CD4-positive, alpha-beta T cell treated with Interferon gamma for 1 hour (primary cell): Measurements from ENCODE around the gene METAP2.
"Not testable (repeated sequence)": the region's sequence is repeated elsewhere in the genome, so short reads cannot be mapped to it uniquely, and the experiment has no call there.

Experiments used
- DNase-seq: peaks from one replicate; pipeline ENCODE4 v3.0.0-alpha.2; 2020

METAP2 gene

GRCh38 chr12:95473884-95474659, at the start of gene METAP2:
METAP2 (plus strand) TSS chr12:95474152; CDS start chr12:95474180, 28 bp downstream.
- peak; percentile 89 for DNase-seq

DNA sequence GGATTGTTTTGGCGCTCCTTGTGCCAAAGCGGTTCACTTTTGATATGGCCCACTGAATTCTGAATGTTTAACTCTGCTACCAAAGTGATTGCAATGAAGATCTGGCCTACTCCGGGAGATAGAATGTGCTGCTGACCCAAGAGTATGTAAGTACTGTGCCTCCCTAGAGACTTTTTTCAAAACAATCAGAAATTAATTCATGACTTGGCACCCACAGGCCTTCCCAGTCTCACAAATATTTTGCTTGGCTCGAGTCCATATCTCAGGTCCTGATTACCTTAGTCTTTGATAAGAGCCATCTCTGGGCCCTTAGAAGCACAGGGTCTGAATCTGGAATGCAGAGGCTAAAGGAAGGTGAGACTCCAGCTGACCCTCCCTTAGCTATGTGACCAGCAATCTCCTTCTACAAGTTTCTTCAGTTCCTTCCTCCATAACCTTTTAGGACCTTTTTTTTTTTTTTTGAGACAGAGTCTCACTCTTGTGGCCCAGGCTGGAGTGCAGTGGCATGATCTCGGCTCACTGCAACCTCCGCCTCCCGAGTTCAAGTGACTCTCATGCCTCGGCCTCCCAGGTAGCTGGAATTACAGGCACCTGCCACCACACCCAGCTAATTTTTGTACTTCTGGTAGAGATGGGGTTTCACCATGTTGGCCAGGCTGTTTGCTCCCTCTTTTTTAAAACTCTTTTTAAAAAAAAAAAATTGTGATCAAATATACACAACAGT, 49.5 kb upstream of the METAP2 start:
- DNase-seq, result no peak

- DNase-seq, result no peak
Observed at GRCh38 chr12:95429172-95429510, 44.8 kb upstream of the METAP2 start.

- DNase-seq, result no peak
Observed at GRCh38 chr12:95431120-95431519, 42.8 kb upstream of the METAP2 start.

- no peak for DNase-seq
Observed at GRCh38 chr12:95435355-95435754, 38.6 kb upstream of the METAP2 start.

- DNase-seq, result no peak
Observed at GRCh38 chr12:95437565-95437964, 36.4 kb upstream of the METAP2 start.

DNA sequence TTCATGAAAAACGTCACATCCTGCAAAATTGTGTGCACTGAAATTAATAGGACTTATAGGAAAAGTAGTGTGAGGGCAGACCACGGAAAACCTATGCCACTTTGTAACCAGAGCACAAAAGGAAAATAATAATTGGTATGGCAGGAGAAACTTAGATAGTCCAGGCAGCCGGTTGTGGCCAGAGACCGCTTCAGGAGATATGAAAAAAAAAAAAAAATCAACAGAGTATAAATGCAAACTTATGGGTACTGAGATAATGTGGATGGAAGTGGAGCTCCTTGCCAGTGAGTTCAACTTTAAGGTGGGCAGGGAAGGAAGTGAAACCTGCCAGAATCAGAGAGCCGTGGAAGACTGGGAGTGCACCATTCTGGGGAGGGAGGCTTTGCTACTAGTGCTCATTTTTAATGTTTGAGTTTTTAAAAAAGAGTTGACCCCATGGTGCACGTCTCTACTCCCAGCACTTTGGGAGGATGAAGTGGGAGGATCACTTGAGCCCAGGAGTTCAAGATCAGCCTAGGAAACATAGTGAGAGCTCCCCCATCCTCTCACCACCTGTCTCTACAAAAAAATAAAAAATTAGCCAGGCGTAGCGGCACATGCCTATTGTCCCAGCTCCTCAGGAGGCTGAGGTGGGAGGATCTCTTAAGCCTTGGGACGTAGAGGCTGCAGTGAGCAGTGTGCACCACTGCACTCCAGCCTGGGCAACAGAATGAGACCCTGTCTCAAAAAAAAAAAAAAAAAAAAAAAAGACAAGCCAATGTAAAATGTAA, 34.3 kb upstream of the METAP2 start:
- DNase-seq, result no peak

DNA sequence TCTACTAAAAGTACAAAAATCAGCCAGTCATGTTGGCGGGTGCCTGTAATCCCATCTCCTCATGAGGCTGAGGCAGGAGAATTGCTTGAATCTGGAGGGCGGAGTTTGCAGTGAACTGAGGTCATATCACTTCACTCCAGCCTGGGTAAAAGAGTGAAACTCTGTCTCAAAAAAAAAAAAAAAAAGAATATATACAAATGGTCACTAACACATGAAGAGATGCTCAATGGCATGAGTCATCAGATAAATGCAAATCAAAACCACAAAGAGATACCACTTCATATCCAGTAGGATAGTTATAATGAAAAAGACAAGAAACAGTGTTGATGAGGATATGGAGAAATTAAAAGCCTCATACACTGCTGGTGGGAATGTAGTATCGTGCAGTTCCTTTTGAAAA, 33.6 kb upstream of the METAP2 start:
- DNase-seq, result no peak

DNA sequence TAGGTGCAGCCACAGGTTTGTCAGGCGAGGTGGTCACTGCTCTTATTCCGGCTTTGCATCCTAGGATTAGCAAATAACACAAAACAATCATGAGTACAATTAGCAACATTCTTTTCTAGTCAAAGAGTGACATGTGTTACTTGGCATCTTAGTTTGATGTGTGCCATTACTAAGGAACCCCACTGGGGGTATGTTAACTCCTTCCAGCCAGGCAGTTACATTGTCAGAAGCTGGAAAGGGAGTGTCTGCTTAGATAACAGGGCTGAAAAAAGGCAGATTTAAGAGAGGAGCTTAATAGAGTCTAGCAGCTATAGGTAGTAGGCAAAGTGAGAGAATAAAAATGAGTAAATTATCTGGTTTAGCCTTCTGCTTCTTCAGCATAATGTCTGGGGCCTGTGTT, 30.5 kb upstream of the METAP2 start:
- DNase-seq, result no peak

- not testable (repeated sequence) for DNase-seq
Observed at GRCh38 chr12:95445099-95445498, 28.9 kb upstream of the METAP2 start.

- no peak for DNase-seq
Observed at GRCh38 chr12:95445884-95446505, 28.0 kb upstream of the METAP2 start.

GRCh38 chr12:95446506-95446900, 27.4 kb upstream of the METAP2 start:
- DNase-seq, result no peak

- not testable (repeated sequence) for DNase-seq
Observed at GRCh38 chr12:95449656-95450055, 24.3 kb upstream of the METAP2 start.

GRCh38 chr12:95452501-95452900, 21.5 kb upstream of the METAP2 start:
- DNase-seq, result not testable (repeated sequence)

- not testable (repeated sequence) for DNase-seq
Observed at GRCh38 chr12:95453881-95454280, 20.1 kb upstream of the METAP2 start.

- DNase-seq, result not testable (repeated sequence)
Observed at GRCh38 chr12:95454780-95455215, 19.2 kb upstream of the METAP2 start.

GRCh38 chr12:95457605-95458004, 16.3 kb upstream of the METAP2 start:
- not testable (repeated sequence) for DNase-seq

DNA sequence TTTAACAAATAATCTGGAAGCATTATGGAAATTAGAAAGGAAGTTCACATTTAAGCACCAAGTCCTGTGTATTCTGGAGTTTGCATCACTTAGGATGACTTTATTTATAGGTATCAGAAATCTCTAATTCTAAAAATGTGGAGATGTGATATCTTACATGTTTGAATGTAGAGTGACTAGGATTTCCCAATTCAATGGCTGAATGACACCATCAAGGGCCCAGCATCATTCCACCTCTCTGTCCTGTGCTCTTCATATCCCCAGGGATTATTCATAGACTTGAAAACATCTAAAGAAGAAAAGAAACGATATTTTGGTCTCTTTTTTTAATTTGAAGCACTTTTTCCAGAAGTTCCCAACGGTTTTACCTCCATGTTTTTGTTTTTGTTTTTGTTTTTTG, 15.2 kb upstream of the METAP2 start:
- no peak for DNase-seq

GRCh38 chr12:95459310-95459709, 14.6 kb upstream of the METAP2 start:
- no peak for DNase-seq

DNA sequence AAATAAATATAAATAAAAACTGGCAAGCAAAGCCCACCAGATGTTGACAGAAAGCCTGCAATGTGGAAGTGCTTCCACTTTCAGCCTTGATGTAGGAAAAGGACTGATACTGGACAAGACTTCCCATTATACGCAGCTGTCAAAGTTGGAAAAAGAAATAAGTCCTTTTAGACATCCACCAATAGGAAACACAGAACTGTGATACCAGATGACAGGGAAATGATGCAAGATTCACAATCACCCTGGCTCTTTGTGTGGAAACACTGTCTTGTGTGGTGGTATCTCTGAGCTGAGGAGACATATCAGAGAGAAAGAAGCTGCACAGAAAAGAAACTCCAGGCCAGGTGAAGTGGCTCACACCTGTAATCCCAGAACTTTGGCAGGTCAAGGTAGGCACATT, 13.8 kb upstream of the METAP2 start:
- DNase-seq, result no peak

DNA sequence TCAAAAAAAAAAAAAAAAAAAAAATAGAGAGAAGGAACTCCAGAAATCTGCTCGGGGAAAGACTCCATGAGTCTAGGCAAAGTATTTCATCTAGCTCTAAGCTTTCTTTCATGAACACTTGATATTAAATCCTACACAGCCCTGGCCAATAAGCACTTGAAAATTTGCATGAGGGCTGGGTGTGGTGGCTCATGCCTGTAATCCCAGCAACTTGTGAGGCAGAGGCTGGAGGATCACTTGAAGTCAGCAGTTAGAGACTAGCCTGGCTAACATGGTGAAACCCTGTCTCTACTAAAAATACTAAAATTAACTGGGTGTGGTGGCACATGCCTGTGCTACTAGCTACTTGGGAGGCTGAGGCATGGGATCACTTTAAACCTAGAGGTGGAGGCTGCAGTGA, 13.1 kb upstream of the METAP2 start:
- no peak for DNase-seq

GRCh38 chr12:95462081-95462480, 11.9 kb upstream of the METAP2 start:
- no peak for DNase-seq

DNA sequence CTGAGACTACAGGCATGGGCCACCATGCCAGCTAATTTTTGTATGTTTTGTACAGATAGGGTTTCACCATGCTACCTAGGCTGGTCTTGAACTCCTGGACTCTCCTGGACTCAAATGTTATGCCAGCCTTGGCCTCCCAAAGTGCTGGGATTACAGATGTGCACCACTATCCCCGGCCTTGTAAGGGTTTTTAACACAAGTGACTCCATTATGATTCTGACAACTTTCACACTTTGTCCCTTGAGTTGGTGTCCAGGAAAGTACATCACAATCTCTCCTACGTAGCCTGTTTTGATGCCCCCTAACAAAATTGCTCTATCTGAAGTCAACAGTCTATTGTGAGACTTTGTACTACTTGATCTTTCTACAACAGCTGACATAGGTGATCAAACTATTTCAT, 11.4 kb upstream of the METAP2 start:
- DNase-seq, result no peak
